ENCODE data around the gene MBD5.

MBD5 gene

DNA sequence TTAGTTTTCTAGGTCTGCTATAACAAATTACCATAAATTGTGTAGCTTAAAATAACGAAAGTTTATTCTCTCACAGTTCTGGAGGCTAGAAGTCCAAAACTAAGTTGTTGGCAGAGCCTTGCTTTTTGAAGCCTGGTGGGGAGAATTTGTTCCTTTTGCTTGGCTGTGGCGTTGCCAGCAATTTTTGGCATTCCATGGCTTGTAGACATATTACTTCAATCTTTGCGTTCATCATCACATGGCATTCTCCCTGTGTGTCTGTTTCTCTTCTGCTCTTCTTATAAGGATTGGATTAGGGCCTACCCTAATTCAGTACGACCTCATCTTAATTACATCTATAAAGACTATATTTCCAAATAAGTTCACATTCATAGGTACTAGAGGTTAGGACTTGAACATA, 217.7 kb downstream of the MBD5 start:
- Histone ChIP-seq H3K4me3 (ENCODE audit: low read depth, low read length) (no peak overlapping the region), H4K91ac (ENCODE audit: low read depth, low read length) (no peak overlapping the region), H3K23ac (ENCODE audit: low read length) (no peak overlapping the region), H2AFZ (ENCODE audit: insufficient read depth, low read length, poor library complexity) (no peak overlapping the region), H3K79me1 (ENCODE audit: low read length) (no peaks in the 10 kb centered on the region), H3K9ac (ENCODE audit: low read length) (no peak overlapping the region), H3K18ac (ENCODE audit: low read length) (no peak overlapping the region), H2AK5ac (ENCODE audit: low read length) (no peak overlapping the region), H3K27me3 (ENCODE audit: insufficient read depth, low read length) (no peaks in the 10 kb centered on the region), H3K9me3 (ENCODE audit: insufficient read depth, low read depth, low read length) (no peaks in the 10 kb centered on the region), H3K27ac (ENCODE audit: low read depth, low read length) (no peak overlapping the region), H3K4ac (ENCODE audit: low read depth, low read length) (no peak overlapping the region), H2BK12ac (ENCODE audit: low read length) (no peak overlapping the region), H3K79me2 (ENCODE audit: control insufficient read depth, insufficient read depth, low read length, poor library complexity) (no peaks in the 10 kb centered on the region), H4K8ac (ENCODE audit: low read depth, low read length) (no peak overlapping the region), H2BK120ac (ENCODE audit: insufficient read depth, low read length, poor library complexity) (no peak overlapping the region), H2BK5ac (ENCODE audit: low read depth, low read length, poor library complexity) (no peak overlapping the region), H3K4me2 (ENCODE audit: low read length) (no peak overlapping the region), H3K36me3 (ENCODE audit: control insufficient read depth in 1 of 2, insufficient read depth in 2 of 2, low read length in 2 of 2) (peaks cover 1 to 4% of the 10 kb centered on the region in 2 experiments), H4K12ac (ENCODE audit: low read depth, low read length) (no peak overlapping the region), H3K14ac (ENCODE audit: low read length) (no peak overlapping the region), H3K4me1 (ENCODE audit: control insufficient read depth in 1 of 2, insufficient read depth in 2 of 2, low read length in 2 of 2) (no peaks in the 10 kb centered on the region)
- peak in 1 of 2 donors; percentile 63 for DNase-seq
- no CpG with 5 or more reads among the region's 4 CpGs for WGBS (ENCODE audit: extremely low coverage, insufficient coverage, insufficient read length)

DNA sequence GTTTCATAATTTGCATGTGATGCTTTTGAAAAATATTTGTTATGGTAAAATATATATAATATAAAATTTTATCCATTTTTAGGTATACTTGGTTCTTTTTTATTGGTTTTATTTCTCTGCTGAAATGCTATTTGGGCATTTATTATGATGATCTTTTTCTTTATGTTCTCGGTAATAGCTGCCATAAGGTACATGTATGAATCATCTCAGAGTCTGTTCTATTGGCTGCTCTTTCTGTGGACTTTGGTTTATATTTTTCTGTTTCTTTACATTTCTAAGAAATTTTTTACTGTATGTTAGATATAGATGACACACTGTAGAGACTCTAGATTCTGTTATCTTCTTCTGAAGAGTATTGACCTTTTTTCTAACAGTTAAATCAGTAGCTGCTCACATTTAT, 219.9 kb downstream of the MBD5 start:
- no peaks in the 10 kb centered on the region for H3K79me1 ChIP-seq (ENCODE audit: low read length)
- no peak overlapping the region for H4K91ac ChIP-seq (ENCODE audit: low read depth, low read length)
- no peak overlapping the region for H4K12ac ChIP-seq (ENCODE audit: low read depth, low read length)
- peaks cover 1 to 2% of the 10 kb centered on the region in 2 experiments for H3K36me3 ChIP-seq (ENCODE audit: control insufficient read depth in 1 of 2, insufficient read depth in 2 of 2, low read length in 2 of 2)
- no peak overlapping the region for H3K4ac ChIP-seq (ENCODE audit: low read depth, low read length)
- H3K9me3 ChIP-seq (ENCODE audit: insufficient read depth, low read depth, low read length), result no peaks in the 10 kb centered on the region
- no peaks in the 10 kb centered on the region for H3K4me1 ChIP-seq (ENCODE audit: control insufficient read depth in 1 of 2, insufficient read depth in 2 of 2, low read length in 2 of 2)
- no peaks in the 10 kb centered on the region for H3K79me2 ChIP-seq (ENCODE audit: control insufficient read depth, insufficient read depth, low read length, poor library complexity)
- no peak overlapping the region for H3K14ac ChIP-seq (ENCODE audit: low read length)
- no peak overlapping the region for H2AFZ ChIP-seq (ENCODE audit: insufficient read depth, low read length, poor library complexity)
- no peak overlapping the region for H3K4me2 ChIP-seq (ENCODE audit: low read length)
- H4K8ac ChIP-seq (ENCODE audit: low read depth, low read length), result no peak overlapping the region
- no peak overlapping the region for H3K4me3 ChIP-seq (ENCODE audit: low read depth, low read length)
- no peak overlapping the region for H3K18ac ChIP-seq (ENCODE audit: low read length)
- no peak for DNase-seq
- no peak overlapping the region for H3K9ac ChIP-seq (ENCODE audit: low read length)
- WGBS (ENCODE audit: extremely low coverage, insufficient coverage, insufficient read length), result no CpG with 5 or more reads among the region's 1 CpG
- no peak overlapping the region for H3K23ac ChIP-seq (ENCODE audit: low read length)
- no peak overlapping the region for H2BK5ac ChIP-seq (ENCODE audit: low read depth, low read length, poor library complexity)
- no peak overlapping the region for H3K27ac ChIP-seq (ENCODE audit: low read depth, low read length)
- no peaks in the 10 kb centered on the region for H3K27me3 ChIP-seq (ENCODE audit: insufficient read depth, low read length)
- no peak overlapping the region for H2BK120ac ChIP-seq (ENCODE audit: insufficient read depth, low read length, poor library complexity)
- H2AK5ac ChIP-seq (ENCODE audit: low read length), result no peak overlapping the region
- H2BK12ac ChIP-seq (ENCODE audit: low read length), result no peak overlapping the region

DNA sequence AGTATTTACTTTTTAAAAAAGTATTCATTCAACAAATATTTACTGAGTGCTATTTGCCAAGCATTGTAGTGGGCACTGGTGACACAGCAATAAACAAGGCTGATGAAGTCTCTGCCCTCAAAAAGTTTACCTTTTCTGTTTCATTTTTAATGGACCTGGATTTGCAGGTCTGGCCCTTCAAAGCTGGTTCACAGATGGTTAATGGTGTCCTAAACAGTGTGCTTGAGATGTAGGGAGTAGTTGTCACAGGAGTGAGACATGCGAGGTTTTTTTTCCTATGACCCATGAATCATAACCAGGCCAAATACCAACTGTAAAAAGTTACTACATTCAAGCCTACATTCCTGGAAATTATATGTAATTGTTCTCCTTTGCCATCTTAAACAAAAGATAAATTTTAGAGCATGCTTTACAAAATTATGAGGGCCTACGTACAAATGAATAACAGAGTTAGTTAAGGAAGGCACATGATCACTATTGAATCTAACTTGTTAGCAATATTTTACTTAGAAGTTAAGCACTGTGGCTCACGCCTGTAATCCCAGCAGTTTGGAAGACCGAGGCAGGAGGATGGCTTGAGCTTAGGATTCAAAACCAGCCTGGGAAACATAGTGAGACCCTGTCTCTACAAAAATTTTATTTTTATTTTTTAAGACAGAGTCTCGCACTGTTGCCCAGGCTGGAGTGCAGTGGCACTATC, 223.9 kb downstream of the MBD5 start:
- H3K79me2 ChIP-seq (ENCODE audit: control insufficient read depth, insufficient read depth, low read length, poor library complexity), result no peaks in the 10 kb centered on the region
- H3K27ac ChIP-seq (ENCODE audit: low read depth, low read length), result no peak overlapping the region
- H4K8ac ChIP-seq (ENCODE audit: low read depth, low read length), result no peak overlapping the region
- no peak overlapping the region for H3K4ac ChIP-seq (ENCODE audit: low read depth, low read length)
- H3K9ac ChIP-seq (ENCODE audit: low read length), result no peak overlapping the region
- H3K4me2 ChIP-seq (ENCODE audit: low read length), result no peak overlapping the region
- H2BK120ac ChIP-seq (ENCODE audit: insufficient read depth, low read length, poor library complexity), result no peak overlapping the region
- H2AK5ac ChIP-seq (ENCODE audit: low read length), result no peak overlapping the region
- no peak overlapping the region for H3K14ac ChIP-seq (ENCODE audit: low read length)
- WGBS (ENCODE audit: extremely low coverage, insufficient coverage, insufficient read length), result no CpG with 5 or more reads among the region's 5 CpGs
- no peaks in the 10 kb centered on the region for H3K79me1 ChIP-seq (ENCODE audit: low read length)
- no peak overlapping the region for H2AFZ ChIP-seq (ENCODE audit: insufficient read depth, low read length, poor library complexity)
- no peak overlapping the region for H3K23ac ChIP-seq (ENCODE audit: low read length)
- DNase-seq, result peak; percentile 16 to 82
- H3K36me3 ChIP-seq (ENCODE audit: control insufficient read depth in 1 of 2, insufficient read depth in 2 of 2, low read length in 2 of 2), result no peaks in the 10 kb centered on the region
- H4K91ac ChIP-seq (ENCODE audit: low read depth, low read length), result no peak overlapping the region
- no peak overlapping the region for H3K4me3 ChIP-seq (ENCODE audit: low read depth, low read length)
- H2BK12ac ChIP-seq (ENCODE audit: low read length), result no peak overlapping the region
- H3K18ac ChIP-seq (ENCODE audit: low read length), result no peak overlapping the region
- H3K27me3 ChIP-seq (ENCODE audit: insufficient read depth, low read length), result no peaks in the 10 kb centered on the region
- H2BK5ac ChIP-seq (ENCODE audit: low read depth, low read length, poor library complexity), result no peak overlapping the region
- H3K4me1 ChIP-seq (ENCODE audit: control insufficient read depth in 1 of 2, insufficient read depth in 2 of 2, low read length in 2 of 2), result no peaks in the 10 kb centered on the region
- no peak overlapping the region for H4K12ac ChIP-seq (ENCODE audit: low read depth, low read length)
- H3K9me3 ChIP-seq (ENCODE audit: insufficient read depth, low read depth, low read length), result no peaks in the 10 kb centered on the region

DNA sequence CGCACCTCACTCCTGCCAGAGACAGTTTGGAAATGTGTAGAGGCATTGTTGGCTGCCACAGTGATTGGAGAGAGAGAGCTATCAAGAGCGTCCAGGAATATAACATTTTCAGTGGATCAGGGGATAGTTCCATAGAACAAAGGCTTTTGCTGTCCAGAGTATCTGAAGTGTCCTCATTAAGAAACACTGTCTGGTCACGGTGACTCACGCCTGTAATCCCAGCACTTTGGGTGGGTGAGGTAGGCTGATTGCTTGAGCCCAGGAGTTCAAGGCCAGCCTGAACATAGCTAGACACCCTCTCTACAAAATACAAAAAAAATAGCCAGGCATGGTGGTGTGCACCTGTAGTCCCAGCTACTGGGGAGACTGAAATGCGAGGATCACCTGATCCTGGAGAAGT, 231.1 kb downstream of the MBD5 start:
- Histone ChIP-seq H2AFZ (ENCODE audit: insufficient read depth, low read length, poor library complexity) (no peak overlapping the region), H3K9me3 (ENCODE audit: insufficient read depth, low read depth, low read length) (peaks cover 23% of the 10 kb centered on the region), H3K4me1 (ENCODE audit: control insufficient read depth in 1 of 2, insufficient read depth in 2 of 2, low read length in 2 of 2) (no peaks in the 10 kb centered on the region), H2BK120ac (ENCODE audit: insufficient read depth, low read length, poor library complexity) (no peak overlapping the region), H2AK5ac (ENCODE audit: low read length) (no peak overlapping the region), H4K91ac (ENCODE audit: low read depth, low read length) (no peak overlapping the region), H4K8ac (ENCODE audit: low read depth, low read length) (no peak overlapping the region), H3K27ac (ENCODE audit: low read depth, low read length) (no peak overlapping the region), H3K23ac (ENCODE audit: low read length) (no peak overlapping the region), H3K18ac (ENCODE audit: low read length) (no peak overlapping the region), H3K4ac (ENCODE audit: low read depth, low read length) (no peak overlapping the region), H3K36me3 (ENCODE audit: control insufficient read depth in 1 of 2, insufficient read depth in 2 of 2, low read length in 2 of 2) (peaks cover 8 to 11% of the 10 kb centered on the region in 2 experiments), H3K4me3 (ENCODE audit: low read depth, low read length) (no peak overlapping the region), H3K9ac (ENCODE audit: low read length) (no peak overlapping the region), H3K4me2 (ENCODE audit: low read length) (no peak overlapping the region), H3K79me2 (ENCODE audit: control insufficient read depth, insufficient read depth, low read length, poor library complexity) (no peaks in the 10 kb centered on the region), H2BK5ac (ENCODE audit: low read depth, low read length, poor library complexity) (no peak overlapping the region), H3K79me1 (ENCODE audit: low read length) (no peaks in the 10 kb centered on the region), H3K27me3 (ENCODE audit: insufficient read depth, low read length) (no peaks in the 10 kb centered on the region), H3K14ac (ENCODE audit: low read length) (no peak overlapping the region), H2BK12ac (ENCODE audit: low read length) (no peak overlapping the region), H4K12ac (ENCODE audit: low read depth, low read length) (no peak overlapping the region)
- no CpG with 5 or more reads among the region's 5 CpGs for WGBS (ENCODE audit: extremely low coverage, insufficient coverage, insufficient read length)
- no peak for DNase-seq
